Nucleus accumbens (tissue), 56 donors: ENCODE results near the gene KCNG3.

Experiments
- DNase-seq, 56 donors: peaks; one replicate each; lab custom pipeline; 2025; lab: John Stamatoyannopoulos, UW

The KCNG3 gene

DNA sequence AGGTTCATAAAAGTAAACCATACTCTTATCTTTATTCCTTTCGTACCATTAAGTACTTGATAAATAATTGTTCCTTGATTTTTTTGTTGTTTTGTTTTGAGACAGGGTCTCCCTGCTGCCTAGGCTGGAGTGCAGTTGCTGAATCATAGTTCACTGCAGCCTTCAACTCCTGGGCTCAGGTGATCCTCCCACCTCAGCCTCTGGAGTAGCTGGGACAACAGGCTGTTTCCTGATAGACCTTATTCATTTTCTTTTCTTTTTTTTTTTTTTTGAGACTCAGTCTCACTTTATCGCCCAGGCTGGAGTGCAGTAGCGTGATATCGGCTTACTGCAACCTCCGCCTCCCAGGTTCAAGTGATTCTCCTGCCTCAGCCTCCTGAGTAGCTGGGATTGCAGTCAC, 5.5 kb downstream of the KCNG3 start:
- DNase-seq = no peak

DNA sequence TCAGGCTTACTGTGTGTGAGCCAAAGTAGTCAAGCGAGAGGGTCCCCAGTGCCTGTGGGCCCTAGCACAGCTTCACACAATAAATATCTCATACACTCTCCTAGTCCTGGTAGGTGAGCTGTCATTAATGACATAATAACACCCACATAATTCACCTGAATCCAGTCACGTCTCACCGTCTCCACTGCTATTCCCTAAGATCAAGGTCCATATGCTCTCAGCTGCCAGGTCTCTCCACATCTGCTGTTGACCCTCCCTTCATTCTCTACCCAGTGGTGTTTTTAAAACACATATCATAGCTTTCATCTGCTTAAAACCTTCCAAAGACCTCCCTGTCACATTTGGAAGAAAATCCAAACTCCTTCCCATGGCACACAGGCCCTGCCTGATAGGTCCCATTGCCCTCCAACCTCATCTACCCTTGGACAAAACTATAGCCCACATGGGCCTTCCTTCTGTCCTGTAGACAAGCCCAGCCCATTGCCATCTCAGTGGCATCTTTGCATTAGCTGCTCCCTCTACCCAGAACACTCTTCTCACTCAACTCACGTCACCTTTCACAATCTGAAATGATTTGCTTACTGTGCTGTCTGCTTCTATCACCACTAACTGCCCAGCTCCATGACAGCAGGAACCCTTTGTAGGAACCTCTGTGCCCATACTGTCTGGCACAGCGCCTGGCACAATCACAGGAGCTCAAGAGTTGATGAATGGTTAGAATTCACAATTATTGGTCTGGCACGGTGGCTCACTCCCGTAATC, 7.5 kb downstream of the KCNG3 start:
- no peak for DNase-seq

DNA sequence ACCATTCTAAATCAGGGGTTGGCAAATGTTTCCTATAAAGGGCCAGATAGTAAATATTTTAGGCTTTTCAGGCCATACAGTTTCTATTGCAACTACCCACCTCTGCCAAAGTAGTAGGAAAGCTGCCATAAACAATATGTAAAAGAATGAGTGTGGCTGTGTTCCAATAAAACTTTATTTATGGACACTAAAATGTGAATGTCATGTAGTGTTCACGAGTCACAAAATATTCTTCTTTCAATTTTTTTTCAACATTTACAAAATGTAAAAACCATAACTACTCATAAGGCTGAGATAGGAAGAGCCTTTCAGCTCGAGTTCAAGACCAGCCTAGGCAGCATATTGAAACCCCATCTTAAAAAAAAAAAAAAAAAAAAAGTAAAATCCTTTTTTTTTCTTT, 13.4 kb downstream of the KCNG3 start:
- no peak for DNase-seq

DNA sequence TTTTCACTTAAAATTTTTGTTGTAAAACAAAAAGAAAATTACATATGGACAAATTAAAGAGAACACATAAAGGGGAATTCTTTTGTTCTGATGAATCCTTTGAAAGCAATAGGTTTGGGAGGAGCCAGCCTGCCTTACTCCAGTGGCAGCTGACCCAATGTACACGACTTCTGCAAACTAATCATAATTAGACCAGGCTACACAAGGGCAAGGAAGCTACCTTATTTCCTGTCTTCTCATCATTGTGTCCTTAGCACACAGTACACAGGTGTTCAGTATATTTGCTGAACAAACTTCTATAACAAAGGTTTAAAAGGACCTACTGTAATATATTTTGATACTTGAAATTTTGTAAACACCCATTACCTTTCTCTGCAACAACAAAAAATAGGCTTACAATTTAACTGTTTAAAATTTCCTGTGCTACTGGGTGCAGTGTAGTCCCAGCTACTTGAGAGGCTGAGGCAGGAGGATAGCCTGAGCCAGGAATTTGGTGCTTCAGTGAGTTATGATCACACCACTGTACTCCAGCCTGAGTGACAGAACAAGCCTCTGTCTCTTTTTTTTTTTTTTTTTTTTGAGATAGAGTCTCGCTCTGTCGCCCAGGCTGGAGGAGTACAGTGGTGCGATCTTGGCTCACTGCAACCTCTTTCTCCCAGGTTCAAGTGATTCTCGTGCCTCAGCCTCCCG, 18.9 kb downstream of the KCNG3 start:
- DNase-seq = no peak

DNA sequence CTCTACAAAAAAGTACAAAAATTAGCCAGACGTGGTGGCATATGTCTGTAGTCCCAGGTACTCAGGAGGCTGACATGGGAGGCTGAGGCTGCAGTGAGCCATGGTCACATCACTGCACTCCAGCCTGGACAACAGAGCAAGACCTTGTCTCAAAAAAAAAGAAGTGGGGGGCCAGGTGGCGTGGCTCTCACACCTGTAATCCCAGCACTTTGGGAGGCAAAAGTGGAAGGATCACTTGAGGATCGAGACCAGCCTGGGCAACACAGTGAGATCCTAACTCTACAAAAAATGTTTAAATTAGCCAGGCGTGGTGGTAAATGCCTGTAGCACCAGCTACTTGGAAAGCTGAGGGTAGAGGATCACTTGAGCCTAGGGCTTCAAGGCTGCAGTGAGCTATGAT, 23.1 kb downstream of the KCNG3 start:
- no peak for DNase-seq

DNA sequence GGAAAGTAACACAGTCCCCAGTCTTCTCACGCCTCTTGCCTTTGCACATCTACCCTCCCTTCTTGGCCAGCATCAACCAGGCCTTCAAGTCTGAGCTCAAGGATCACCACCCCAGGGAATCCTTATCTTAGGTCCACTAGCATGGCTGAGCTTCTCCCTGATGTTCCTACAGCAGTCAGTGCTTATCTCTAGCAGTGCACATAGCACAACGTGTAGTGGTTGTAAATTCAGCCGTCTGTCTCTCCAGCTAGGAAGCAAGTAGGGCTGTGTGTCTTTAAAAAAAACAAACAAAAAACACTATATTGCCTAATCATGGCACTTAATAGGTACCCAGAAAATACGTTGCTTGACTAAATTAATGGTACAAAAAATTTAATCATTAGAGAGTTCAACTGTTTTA, 29.2 kb downstream of the KCNG3 start:
- no peak for DNase-seq

DNA sequence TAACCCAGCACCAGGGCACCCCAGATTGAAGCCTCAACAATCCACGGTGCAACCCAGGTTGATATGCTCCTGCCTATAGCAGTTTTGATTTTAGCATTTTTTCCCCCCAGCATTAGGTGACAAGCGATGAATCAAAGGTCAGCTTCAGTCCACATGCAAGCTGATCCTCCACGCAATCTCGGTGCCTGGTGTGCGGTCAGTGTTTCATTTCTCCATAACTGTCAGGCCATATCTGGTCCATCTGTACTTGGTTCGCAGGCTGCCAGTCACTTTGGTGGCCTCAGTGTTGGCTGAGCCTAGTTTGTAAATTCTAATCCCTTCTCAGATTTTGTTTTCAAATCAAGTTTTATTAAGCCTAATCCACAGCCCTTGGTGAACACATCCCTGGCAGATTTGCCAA, 30.2 kb downstream of the KCNG3 start:
- DNase-seq = no peak

DNA sequence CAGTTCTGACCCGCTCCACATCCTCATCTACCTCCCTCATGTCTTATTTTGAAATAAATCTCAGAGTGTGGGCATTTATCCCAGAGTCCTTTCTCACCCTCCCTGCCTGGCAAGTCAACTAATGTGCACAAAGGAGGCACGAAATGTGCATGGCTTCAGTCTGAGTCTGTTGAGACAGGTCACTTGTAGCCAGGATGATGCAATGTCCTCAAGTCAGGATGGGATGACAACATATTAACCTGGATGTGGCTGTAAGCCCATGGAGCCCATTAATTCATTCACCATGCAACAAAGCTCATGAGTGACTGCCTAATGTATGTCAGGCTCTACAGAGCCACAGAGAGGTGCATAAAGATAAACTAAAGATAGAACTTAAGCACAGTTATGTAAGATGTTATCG, 34.5 kb downstream of the KCNG3 start:
- no peak for DNase-seq

DNA sequence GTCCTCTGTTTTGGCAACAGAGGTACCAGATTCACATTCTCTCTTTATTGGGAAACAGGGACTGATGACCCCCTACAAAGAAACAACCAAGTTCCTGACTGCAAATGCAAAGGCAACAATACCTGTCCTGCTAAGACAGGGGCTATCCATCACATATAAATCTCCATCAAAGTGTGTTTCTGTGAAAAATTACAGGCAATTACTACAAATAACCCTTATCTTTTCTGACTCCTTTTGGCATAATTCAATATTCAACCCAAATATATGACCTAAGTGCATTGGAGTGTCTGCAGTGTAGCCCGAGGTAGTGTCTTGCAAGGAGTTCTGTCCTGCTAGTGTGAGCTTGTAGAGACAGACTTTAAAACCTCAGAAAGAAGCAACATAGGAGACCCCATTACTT, 35.4 kb downstream of the KCNG3 start:
- no peak for DNase-seq

DNA sequence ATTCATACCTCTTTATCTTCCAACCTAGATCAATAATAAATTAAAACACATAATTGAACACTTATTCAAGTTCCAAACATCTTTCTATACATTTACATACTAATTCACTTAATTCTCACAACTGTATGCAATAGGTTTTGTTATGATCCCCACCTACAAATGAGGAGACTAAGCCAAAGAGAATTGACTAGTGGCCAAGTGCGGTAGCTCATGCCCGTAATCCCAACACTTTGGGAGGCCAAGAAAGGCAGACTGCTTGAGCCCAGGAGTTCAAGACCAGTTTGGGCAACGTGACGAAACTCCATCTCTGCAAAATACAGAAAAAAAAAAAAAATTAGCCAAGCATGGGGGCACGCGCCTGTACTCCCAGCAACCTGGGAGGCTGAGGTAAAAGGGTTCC, 36.8 kb downstream of the KCNG3 start:
- DNase-seq = no peak

DNA sequence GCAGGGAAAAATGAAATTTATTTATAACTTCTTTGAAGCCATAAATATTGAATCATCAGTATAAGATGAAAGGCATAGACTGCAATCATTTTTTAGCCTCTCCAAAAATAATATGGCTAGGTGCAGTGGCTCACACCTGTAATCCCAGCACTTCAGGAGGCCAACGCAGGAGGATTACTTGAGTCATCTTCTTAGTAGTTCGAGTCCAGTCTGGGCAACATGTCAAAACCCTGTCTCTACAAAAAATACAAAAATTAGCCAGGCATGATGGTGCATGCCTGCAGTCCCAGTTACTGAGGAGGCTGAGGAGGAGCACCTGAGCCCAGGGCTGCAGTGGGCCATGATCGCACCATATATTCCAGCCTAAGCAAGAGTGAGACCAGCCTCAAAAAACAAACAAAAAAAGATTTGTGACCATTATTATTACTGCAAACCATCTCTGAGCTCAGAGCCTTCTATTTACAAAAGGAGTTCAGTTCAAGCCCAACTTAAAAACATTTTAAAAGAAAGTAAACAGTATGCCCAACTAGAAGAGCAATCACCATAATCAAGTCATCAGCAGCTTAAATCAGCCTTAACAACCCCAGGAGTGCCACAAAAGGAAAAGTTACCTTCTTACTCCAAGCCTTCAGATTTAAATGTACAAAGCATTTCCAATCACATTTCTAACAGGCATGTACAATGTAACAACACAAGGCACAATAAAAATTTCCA, 37.5 kb downstream of the KCNG3 start:
- no peak for DNase-seq

DNA sequence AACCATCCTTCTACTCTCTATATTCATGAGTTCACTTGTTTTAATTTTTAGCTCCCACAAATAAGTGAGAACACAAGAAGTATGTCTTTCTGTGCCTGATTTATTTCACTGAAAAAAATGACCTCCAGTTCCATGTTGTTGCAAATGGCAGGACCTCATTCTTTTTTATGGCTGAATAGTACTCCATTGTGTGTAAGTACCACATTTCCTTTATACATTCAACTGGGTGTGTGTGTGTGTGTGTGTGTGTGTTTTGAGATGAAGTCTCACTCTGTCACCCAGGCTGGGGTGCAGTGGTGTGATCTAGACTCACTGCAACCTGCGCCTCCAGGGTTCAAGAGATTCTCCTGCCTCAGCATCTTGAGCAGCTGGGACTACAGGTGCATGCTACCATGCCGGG, 41.2 kb downstream of the KCNG3 start:
- no peak for DNase-seq

DNA sequence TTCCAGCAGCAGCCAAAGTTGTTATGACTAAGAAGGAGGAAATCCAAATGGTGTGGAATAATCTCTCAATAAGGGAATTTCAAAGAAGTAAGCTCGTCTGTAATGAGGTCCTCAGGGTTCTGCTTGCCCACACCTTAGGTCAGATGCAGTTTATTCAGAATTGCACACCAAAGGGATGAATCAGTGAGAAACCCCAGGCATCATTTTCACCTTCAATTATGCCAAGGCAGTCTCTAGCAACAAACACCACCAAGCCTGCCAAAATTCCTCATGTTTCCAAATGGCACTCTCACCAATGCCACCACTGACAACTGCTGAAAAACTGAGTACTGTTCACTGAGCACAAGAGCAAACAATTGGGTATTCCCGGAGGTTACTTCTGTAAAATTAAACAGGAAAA, 43.6 kb downstream of the KCNG3 start:
- DNase-seq = no peak

DNA sequence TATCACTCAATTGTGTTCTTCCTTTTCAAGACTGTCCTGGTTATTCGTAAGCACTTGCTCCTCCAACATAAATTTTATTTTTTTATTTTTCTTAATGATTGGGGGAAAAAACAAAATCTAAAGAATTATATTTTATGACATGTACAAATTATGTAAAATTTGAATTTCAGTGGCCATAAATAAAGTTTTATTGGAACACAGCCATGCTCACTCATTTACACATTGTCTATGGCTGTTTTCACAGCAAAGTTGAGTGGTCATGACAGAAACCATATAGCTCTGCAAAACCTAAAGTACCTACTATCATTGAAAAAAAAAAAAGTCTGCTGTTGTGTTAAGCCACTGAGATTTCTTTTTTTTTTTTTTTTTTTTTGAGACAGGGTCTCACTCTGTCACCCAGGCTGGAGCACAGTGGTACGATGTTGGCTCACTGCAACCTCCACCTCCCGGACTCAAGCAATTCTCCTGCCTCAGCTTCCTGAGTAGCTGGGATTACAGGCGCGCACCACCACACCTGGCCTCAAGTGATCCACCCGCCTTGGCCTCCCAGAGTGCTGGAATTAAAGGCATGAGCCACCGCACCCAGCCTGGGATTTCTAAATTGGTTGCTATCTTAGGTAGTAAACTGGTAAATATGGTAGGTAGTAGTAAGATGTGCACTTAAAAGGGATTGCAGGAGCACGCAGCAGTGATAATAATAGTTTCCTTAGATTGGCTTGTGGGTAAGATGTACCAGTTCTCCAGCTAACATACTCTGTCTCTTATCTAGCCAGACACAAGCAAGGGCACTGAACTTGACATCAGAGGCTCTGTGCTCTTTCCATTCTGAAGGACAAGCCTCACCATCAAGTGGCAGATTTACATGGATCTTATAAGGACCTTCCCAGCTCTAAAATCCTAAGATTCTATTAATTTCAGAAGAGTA, 44.4 kb downstream of the KCNG3 start:
- DNase-seq = no peak

DNA sequence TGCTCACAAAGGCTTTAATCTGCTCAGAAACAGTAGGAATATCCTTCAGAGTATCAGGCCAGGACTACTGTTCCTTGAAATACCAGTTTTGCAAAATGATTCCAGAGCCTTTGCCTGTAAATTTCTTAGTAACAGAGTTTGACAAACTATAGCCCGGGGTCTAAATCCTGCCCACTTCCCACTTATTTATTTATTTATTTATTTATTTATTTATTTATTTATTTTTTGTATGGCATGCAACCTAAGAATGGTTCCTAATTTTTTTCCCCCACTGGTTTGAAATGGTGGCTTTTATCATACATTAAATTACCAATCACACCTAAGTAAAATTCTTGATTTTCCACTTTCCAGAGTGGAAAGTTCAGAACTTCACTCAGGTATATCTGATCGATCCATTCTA, 45.6 kb downstream of the KCNG3 start:
- no peak for DNase-seq

DNA sequence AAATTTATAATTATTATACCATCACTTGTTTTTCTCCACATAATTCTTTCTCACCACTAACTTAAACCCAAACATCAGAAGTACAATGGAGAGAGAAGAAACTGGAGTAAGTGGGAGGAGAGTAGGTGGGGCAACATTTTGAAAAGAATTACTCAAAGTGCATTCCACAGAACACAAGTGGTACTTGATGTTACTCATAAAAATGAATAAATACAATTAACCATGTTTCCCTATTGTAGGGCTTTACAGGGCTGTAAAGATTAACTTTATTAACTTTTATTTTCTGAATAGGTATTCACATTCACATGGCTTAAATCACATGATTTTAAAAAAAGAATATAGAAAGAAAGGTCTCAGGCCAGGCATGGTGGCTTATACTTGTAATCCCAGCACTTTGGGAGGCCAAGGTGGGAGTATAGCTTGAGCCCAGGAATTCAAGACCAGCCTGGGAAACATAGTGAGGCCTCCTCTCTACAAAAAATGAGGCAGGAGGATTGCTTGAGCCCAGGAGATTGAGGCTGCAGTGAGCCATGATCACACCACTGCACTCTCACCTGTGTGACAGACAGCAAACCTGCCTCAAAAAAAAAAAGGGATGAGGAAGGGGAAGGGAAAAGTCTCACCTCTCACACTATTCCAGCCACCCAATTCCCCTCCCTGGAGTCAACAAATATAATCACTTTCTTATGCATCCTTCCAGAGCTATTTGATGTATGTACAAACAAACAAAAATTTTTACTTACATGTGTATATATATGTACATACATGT, 47.1 kb downstream of the KCNG3 start:
- DNase-seq = no peak

DNA sequence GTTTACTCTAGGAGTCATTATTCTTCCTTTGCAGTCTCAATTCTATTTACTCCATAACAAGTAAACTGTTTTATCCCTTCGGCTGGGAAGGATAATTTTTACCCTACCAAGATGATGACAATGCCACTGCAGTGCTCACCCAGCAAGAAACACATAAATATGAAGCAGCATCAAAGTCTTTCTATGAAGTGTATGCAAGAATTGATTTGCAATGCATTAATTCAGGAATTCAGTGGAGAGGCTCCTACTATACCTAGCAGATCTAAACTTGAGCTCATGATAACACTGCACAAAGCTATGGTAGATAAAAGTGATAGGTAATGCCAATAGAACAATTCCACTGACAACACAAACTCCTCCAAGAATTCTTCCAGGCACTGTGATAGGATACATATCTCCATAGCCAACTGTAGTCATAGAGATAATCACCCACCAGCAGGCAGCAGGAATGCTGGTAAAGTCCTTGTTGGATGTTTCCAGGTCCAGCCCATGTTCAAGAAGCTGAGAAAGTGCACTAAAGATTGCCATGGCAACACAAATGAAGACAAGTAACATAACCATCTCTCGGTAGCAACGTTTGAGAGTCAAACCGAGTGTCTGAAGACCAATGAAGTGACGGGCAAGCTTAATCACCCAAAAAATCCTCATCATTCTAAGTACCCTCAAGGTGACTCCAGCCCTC, 49.9 kb downstream of the KCNG3 start:
- DNase-seq = no peak

DNA sequence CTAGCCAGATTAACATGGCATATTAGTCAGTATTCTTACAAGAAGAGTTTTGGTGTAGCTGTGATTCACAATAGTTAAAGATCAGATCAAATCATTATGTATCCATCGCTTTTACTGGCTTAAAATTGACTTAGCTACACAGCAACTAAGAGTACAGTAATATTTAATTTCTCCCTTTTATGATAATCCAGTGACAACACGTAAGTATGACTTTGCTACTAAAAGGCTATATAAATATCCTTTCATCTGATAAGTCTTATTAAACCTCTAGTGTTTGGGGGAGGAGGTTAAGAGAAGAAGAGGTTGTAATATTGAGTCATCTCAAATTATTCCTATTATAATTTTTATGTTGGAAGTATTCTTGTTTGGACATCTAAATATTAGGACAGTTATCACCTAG, 51.0 kb downstream of the KCNG3 start:
- no peak for DNase-seq

DNA sequence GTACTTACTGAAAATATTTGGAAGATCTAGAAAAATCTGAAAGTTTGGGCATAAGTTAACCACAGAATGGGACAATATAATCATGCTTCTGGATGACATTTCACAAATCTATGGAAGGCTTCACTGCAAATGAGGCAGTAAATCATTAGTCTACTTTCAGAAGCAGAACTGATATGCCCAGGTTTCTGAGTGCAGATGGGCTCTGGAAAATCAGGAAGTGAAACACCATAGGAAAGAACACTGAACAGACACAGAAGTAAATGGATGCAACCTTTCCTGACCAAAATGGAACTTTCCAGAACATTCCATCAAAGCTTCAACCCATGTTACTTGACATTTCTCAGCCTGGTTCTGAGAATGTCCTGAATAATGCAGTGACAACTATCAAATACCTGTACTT, 55.1 kb downstream of the KCNG3 start:
- DNase-seq = no peak
